Measurements from ENCODE around the gene ADAD2. TPM values are rescaled to one million over a fixed set of nuclear protein-coding genes. Genes with fewer than 3 reads are reported as not detected.

Gene ADAD2
- 0.29 TPM in 1 of 2 replicates, not detected in the other for total RNA-seq
- 0.12 TPM for total RNA-seq (2013)
- 0.06 and 0.14 TPM in 2 replicates for polyA plus RNA-seq
- not detected in 2 replicates for polyA minus RNA-seq

DNA sequence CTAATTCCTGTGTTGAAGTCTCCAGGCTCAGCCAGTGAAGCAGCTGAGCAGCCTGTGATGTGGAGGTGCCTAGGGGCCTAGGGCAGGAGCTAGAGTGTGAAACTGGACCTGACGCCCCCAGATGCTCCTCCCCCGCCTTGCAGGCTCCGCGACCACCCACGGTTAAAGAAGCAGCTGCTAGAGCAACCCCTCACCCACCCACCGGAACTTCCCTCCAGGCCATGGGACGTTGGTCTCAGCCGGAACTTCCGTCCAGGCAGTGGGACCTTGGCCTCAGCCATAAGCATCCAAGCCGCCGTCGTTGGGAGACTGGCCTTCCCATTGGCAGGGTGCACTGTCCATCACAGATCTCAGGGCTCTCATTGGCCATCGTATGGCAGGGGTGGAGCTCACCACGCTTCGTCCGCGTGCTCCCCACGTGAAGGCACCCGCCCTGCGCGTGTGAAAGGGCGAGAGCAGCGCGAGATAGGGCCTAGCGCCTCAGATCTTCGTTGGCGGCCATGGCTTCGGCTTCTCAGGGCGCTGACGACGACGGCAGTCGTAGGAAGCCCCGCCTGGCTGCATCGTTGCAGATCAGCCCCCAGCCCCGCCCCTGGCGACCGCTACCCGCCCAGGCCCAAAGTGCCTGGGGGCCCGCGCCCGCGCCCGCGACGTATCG lies at the start of gene ADAD2:
Gene ADAD2, plus strand, starts transcription at position 427 of the 658 bp plus-strand sequence. Its CDS starts 74 bp downstream, at position 501.
- H3K27ac Mint-ChIP-seq, result no peak within 1 kb of the TSS
- H3K27ac ChIP-seq (ENCODE audit: low read length in 2 of 2), result no peak within 1 kb of the TSS
- no peaks in the 10 kb centered on the region for H3K9me3 Mint-ChIP-seq (ENCODE audit: insufficient read depth)
- H3K27me3 ChIP-seq (replicated peaks in 1 of 4; ENCODE audit: control extremely low read depth in 1 of 4, control insufficient read depth in 3 of 4, insufficient read depth in 4 of 4, low read length in 3 of 4), result peaks cover 0 to 4% (median 0%) of the 10 kb centered on the region in 4 experiments
- no peaks in the 10 kb centered on the region for H3K27me3 Mint-ChIP-seq
- ATAC-seq (ENCODE audit: low read depth) (no peak), DNase-seq (peak; percentile 7)
- H3K4me1 Mint-ChIP-seq, result peaks cover 25% of the 10 kb centered on the region
- ChIA-PET CTCF (no interaction called here), POLR2A (interaction anchor here (0.5 kb wide), 1 partner anchor 104 kb away, joined by 5 read pairs; no protein-coding TSS in a partner anchor)
- peaks cover 14% of the 10 kb centered on the region for H3K79me2 ChIP-seq (ENCODE audit: control insufficient read depth, insufficient read depth, low read length)
- H3K4me3 ChIP-seq (ENCODE audit: control extremely low read depth in 1 of 5, extremely low read depth in 1 of 5, insufficient read depth in 1 of 5, low read depth in 2 of 5, low read length in 4 of 5), result no peak within 1 kb of the TSS
- 94% methylated on average over 40 of the region's 47 CpGs for WGBS (ENCODE audit: insufficient coverage)
- H3K4me1 ChIP-seq (ENCODE audit: control insufficient read depth in 2 of 2, insufficient read depth in 2 of 2, low read length in 2 of 2), result peaks cover 17 to 22% of the 10 kb centered on the region in 2 donors
- intact Hi-C loops (cut with micrococcal nuclease), result no loop called here
- no peak within 1 kb of the TSS for H3K4me2 ChIP-seq (replicated peaks; ENCODE audit: low read depth, low read length, poor library complexity, severe bottlenecking)
- H3K9ac ChIP-seq (ENCODE audit: low read length), result no peak within 1 kb of the TSS
- H4K20me1 ChIP-seq (ENCODE audit: control insufficient read depth, insufficient read depth, low read length, poor library complexity, severe bottlenecking), result no peaks in the 10 kb centered on the region
- H2AFZ ChIP-seq (ENCODE audit: insufficient read depth, low read depth, low read length, poor library complexity, severe bottlenecking), result no peak within 1 kb of the TSS
- no peak within 1 kb of the TSS for H3K4me3 Mint-ChIP-seq
- no peaks in the 10 kb centered on the region for H3K36me3 ChIP-seq (replicated peaks in 1 of 2; ENCODE audit: control extremely low read depth in 1 of 2, control insufficient read depth in 1 of 2, extremely low read depth in 1 of 2, insufficient read depth in 2 of 2, low read length in 1 of 2)
- H3K9me3 ChIP-seq (ENCODE audit: control extremely low read depth in 1 of 3, control insufficient read depth in 2 of 3, insufficient read depth in 1 of 3, low read length in 2 of 3), result no peaks in the 10 kb centered on the region
- TF ChIP-seq EZH2 (IDR thresholded peaks at IDR 0.05; ENCODE audit: borderline replicate concordance, insufficient read depth, low read depth, low read length, poor library complexity, severe bottlenecking), result no peak
- TF ChIP-seq, protein P1, sequence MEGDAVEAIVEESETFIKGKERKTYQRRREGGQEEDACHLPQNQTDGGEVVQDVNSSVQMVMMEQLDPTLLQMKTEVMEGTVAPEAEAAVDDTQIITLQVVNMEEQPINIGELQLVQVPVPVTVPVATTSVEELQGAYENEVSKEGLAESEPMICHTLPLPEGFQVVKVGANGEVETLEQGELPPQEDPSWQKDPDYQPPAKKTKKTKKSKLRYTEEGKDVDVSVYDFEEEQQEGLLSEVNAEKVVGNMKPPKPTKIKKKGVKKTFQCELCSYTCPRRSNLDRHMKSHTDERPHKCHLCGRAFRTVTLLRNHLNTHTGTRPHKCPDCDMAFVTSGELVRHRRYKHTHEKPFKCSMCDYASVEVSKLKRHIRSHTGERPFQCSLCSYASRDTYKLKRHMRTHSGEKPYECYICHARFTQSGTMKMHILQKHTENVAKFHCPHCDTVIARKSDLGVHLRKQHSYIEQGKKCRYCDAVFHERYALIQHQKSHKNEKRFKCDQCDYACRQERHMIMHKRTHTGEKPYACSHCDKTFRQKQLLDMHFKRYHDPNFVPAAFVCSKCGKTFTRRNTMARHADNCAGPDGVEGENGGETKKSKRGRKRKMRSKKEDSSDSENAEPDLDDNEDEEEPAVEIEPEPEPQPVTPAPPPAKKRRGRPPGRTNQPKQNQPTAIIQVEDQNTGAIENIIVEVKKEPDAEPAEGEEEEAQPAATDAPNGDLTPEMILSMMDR (IDR thresholded peaks at IDR 0.05), result no peak

GRCh38 chr16:84143081-84143480 lies 47.9 kb upstream of the ADAD2 start:
- peaks cover 10% of the 10 kb centered on the region for H3K27me3 Mint-ChIP-seq
- Histone ChIP-seq H3K27ac (ENCODE audit: low read length in 2 of 2) (no peak overlapping the region), H4K20me1 (ENCODE audit: control insufficient read depth, insufficient read depth, low read length, poor library complexity, severe bottlenecking) (peaks cover 10% of the 10 kb centered on the region), H3K4me1 (ENCODE audit: control insufficient read depth in 2 of 2, insufficient read depth in 2 of 2, low read length in 2 of 2) (peaks cover 3 to 14% of the 10 kb centered on the region in 2 donors), H3K9ac (ENCODE audit: low read length) (no peak overlapping the region), H3K79me2 (ENCODE audit: control insufficient read depth, insufficient read depth, low read length) (peaks cover 60% of the 10 kb centered on the region), H3K4me3 (ENCODE audit: control extremely low read depth in 1 of 5, extremely low read depth in 1 of 5, insufficient read depth in 1 of 5, low read depth in 2 of 5, low read length in 4 of 5) (no peak overlapping the region), H3K27me3 (replicated peaks in 1 of 4; ENCODE audit: control extremely low read depth in 1 of 4, control insufficient read depth in 3 of 4, insufficient read depth in 4 of 4, low read length in 3 of 4) (peaks cover 0 to 2% (median 0%) of the 10 kb centered on the region in 4 experiments), H3K9me3 (ENCODE audit: control extremely low read depth in 1 of 3, control insufficient read depth in 2 of 3, insufficient read depth in 1 of 3, low read length in 2 of 3) (no peaks in the 10 kb centered on the region), H2AFZ (ENCODE audit: insufficient read depth, low read depth, low read length, poor library complexity, severe bottlenecking) (no peak overlapping the region), H3K36me3 (replicated peaks in 1 of 2; ENCODE audit: control extremely low read depth in 1 of 2, control insufficient read depth in 1 of 2, extremely low read depth in 1 of 2, insufficient read depth in 2 of 2, low read length in 1 of 2) (no peaks in the 10 kb centered on the region), H3K4me2 (replicated peaks; ENCODE audit: low read depth, low read length, poor library complexity, severe bottlenecking) (no peak overlapping the region)
- H3K4me3 Mint-ChIP-seq, result peak overlapping the region; percentile 96
- TF ChIP-seq EZH2 (IDR thresholded peaks at IDR 0.05; ENCODE audit: borderline replicate concordance, insufficient read depth, low read depth, low read length, poor library complexity, severe bottlenecking), result no peak
- TF ChIP-seq, protein P1 (IDR thresholded peaks at IDR 0.05), result no peak
- peaks cover 14% of the 10 kb centered on the region for H3K4me1 Mint-ChIP-seq
- CTCF ChIA-PET, result interaction anchor here (2.1 kb wide), 1 partner anchor 10 kb away, joined by 6 read pairs; no protein-coding TSS in a partner anchor
- no peak for ATAC-seq (ENCODE audit: low read depth)
- POLR2A ChIA-PET, result no interaction called here
- intact Hi-C loops (cut with micrococcal nuclease), result loop anchor here (5.0 kb wide), 2 partner anchors 56 to 884 kb away; partner anchors contain the start of gene KIAA0513
- no CpG with 5 or more reads among the region's 1 CpG for WGBS (ENCODE audit: insufficient coverage)
- H3K9me3 Mint-ChIP-seq (ENCODE audit: insufficient read depth), result no peaks in the 10 kb centered on the region
- no peak for DNase-seq
- no peak overlapping the region for H3K27ac Mint-ChIP-seq
